ENCODE data around the gene IPCEF1. TPM values are rescaled to one million over a fixed set of nuclear protein-coding genes. Genes with fewer than 3 reads are reported as not detected.
"Not testable (repeated sequence)": the region's sequence is repeated elsewhere in the genome, so short reads cannot be mapped to it uniquely, and the experiment has no call there.

Gene IPCEF1
- polyA plus RNA-seq, 1 experiment: 0.35 TPM

DNA sequence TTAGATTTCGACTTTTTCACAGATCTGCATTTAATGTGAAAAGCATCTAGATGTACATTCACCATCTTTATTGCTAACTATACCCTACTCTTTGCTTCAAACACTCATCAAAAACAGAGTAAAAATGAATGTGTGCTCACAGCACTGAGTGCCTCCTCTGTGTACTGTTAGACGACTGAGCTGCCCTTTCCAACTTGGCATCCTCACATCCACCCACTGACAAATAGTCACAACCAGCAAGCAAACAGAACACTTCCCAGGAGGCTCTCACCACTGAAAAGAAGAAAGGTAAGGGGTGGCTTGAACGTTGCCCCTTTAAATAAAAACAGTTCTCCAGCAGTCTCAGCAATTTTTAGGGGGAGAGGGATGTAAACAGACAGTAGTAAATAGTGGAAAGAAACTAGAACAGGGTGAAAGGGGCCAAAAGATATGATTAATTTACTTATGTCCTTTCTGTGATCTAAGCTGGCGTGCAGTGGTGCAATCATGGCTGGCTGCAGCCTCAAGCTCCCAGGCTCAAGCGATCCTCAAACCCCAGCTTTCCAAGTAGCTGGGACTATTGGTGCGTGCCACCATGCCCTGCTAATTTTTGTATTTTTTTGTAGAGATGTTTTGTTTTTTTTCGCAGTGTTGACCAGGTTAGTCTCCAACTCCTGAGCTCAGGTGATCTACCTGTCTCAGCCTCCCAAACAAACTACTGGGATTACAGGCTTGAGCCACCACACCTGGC, 48.7 kb downstream of the IPCEF1 start:
- ChIA-PET CTCF (no interaction called here), POLR2A (no interaction called here)
- no peak overlapping the region for H3K4me3 ChIP-seq (ENCODE audit: low read depth, low read length)
- no peaks in the 10 kb centered on the region for H3K9me3 ChIP-seq (ENCODE audit: control insufficient read depth, insufficient read depth, low read length)
- no peaks in the 10 kb centered on the region for H3K27me3 ChIP-seq (ENCODE audit: control insufficient read depth, insufficient read depth, low read length)
- no peak overlapping the region for H3K27ac ChIP-seq (ENCODE audit: low read depth, low read length)
- no peak for DNase-seq (ENCODE audit: low read depth, low spot score)
- TF ChIP-seq, protein P1, sequence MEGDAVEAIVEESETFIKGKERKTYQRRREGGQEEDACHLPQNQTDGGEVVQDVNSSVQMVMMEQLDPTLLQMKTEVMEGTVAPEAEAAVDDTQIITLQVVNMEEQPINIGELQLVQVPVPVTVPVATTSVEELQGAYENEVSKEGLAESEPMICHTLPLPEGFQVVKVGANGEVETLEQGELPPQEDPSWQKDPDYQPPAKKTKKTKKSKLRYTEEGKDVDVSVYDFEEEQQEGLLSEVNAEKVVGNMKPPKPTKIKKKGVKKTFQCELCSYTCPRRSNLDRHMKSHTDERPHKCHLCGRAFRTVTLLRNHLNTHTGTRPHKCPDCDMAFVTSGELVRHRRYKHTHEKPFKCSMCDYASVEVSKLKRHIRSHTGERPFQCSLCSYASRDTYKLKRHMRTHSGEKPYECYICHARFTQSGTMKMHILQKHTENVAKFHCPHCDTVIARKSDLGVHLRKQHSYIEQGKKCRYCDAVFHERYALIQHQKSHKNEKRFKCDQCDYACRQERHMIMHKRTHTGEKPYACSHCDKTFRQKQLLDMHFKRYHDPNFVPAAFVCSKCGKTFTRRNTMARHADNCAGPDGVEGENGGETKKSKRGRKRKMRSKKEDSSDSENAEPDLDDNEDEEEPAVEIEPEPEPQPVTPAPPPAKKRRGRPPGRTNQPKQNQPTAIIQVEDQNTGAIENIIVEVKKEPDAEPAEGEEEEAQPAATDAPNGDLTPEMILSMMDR (IDR thresholded peaks at IDR 0.05; ENCODE audit: low read depth, low read length): no peak

DNA sequence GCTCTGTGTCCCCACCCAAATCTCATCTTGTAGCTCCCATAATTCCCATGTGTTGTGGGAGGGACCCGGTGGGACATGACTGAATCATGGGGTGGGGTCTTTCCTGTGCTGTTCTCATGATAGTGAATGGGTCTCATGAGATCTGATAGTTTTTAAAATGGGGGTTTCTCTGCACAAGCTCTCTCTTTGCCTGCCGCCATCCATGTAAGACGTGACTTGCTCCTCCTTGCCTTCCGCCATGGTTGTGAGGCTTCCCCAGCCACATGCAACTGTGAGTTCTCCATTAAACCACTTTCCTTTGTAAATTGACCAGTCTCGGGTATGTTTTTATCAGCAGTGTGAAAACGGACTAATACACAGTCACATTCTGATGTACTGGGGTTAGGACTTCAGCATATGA, 49.5 kb downstream of the IPCEF1 start:
- CTCF ChIA-PET; H3K9me3 ChIP-seq (ENCODE audit: control insufficient read depth, insufficient read depth, low read length); POLR2A ChIA-PET; DNase-seq (ENCODE audit: low read depth, low spot score); H3K27me3 ChIP-seq (ENCODE audit: control insufficient read depth, insufficient read depth, low read length); H3K27ac ChIP-seq (ENCODE audit: low read depth, low read length); H3K4me3 ChIP-seq (ENCODE audit: low read depth, low read length): not testable (repeated sequence)

DNA sequence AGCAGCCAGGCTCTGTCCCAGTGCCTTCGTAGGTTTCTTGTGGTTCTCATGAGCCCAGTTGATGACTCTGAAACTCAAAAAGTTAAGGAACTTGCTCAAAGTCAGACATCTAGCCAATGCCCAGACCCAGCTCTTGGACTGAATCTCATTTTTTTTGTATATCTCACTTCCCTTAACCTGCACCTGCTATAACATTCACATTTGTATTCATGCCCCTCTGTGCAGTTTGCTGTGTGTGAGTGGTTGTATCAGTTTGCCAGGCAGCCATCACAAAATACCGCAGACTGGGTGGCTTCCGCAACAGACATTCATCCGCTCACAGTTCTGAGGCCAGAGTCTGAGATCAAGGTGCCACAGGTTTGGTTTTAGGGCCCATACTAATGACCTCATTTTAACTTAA, 49.9 kb downstream of the IPCEF1 start:
- POLR2A ChIA-PET: no interaction called here

DNA sequence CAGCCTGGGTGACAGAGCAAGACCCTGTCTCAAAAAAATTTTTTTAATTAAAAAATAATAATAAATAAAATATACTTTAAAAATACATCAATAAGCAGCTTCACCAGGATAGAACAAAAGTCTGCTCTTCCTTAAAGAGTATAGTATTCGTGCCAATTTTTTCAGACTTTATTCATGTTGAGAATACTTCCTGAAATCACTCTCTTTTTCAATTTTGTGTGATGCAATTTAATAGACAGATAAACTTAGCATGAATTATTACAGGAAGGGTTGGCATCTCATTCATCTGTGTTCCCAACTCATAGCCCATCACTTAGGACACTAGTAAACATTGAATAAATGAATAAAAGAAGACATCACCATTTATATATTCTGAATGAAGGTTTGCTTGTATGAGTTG, 52.4 kb downstream of the IPCEF1 start:
- POLR2A ChIA-PET: no interaction called here
- no peaks in the 10 kb centered on the region for H3K27me3 ChIP-seq (ENCODE audit: control insufficient read depth, insufficient read depth, low read length)
- H3K27ac ChIP-seq (ENCODE audit: low read depth, low read length): no peak overlapping the region
- DNase-seq (ENCODE audit: low read depth, low spot score): no peak
- CTCF ChIA-PET: no interaction called here
- H3K4me3 ChIP-seq (ENCODE audit: low read depth, low read length): no peak overlapping the region
- TF ChIP-seq, protein P1 (IDR thresholded peaks at IDR 0.05; ENCODE audit: low read depth, low read length): no peak
- H3K9me3 ChIP-seq (ENCODE audit: control insufficient read depth, insufficient read depth, low read length): no peaks in the 10 kb centered on the region

More for the DNA sequence above, 49.9 kb downstream of the IPCEF1 start:
- TF ChIP-seq, protein P1 (IDR thresholded peaks at IDR 0.05; ENCODE audit: low read depth, low read length): no peak
- CTCF ChIA-PET: no interaction called here
- Histone ChIP-seq H3K4me3 (ENCODE audit: low read depth, low read length) (no peak overlapping the region), H3K27ac (ENCODE audit: low read depth, low read length) (no peak overlapping the region), H3K9me3 (ENCODE audit: control insufficient read depth, insufficient read depth, low read length) (no peaks in the 10 kb centered on the region), H3K27me3 (ENCODE audit: control insufficient read depth, insufficient read depth, low read length) (no peaks in the 10 kb centered on the region)
- DNase-seq (ENCODE audit: low read depth, low spot score): no peak

DNA sequence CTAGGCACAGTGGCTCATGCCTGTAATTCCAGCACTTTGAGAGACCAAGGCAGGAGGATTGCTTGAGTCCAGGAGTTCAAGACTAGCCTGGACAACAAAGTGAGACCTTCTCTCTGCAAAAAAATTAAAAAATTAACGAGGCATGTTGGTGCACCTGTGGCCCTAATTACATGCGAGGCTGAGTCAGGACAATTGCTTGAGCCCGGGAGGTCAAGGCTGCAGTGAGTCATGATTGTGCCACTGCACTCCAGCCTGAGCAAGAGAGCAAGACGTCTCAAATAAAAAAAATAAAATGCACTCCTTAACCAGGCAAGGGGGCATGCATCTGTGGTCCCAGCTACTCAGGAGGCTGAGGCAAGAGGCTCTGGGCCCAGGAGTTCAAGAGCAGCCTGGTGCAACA, 53.0 kb downstream of the IPCEF1 start:
- H3K4me3 ChIP-seq (ENCODE audit: low read depth, low read length); H3K9me3 ChIP-seq (ENCODE audit: control insufficient read depth, insufficient read depth, low read length); H3K27ac ChIP-seq (ENCODE audit: low read depth, low read length); DNase-seq (ENCODE audit: low read depth, low spot score); CTCF ChIA-PET; H3K27me3 ChIP-seq (ENCODE audit: control insufficient read depth, insufficient read depth, low read length): not testable (repeated sequence)
- POLR2A ChIA-PET: interaction anchor here (0.7 kb wide), 1 partner anchor 175 kb away, joined by 4 read pairs; no protein-coding TSS in a partner anchor

Data from AG04450 (cell line).